Naive thymus-derived CD8-positive, alpha-beta T cell (primary cell): Measurements from ENCODE around the gene PACS1. TPM values are rescaled to one million over a fixed set of nuclear protein-coding genes. Genes with fewer than 3 reads are reported as not detected.

Experiments used
- ATAC-seq, 2 donors: fragments of 150-1000 bp; cut with Tn5 transposase in 1 of 2; sonication (Bioruptor Pico), chemical (Tn5 transposase) in 1 of 2; 1 replicate in 1 of 2; 2 replicates in 1 of 2; pipeline ENCODE4 v1.10.0; 2021; ENCODE audit warnings: mild to moderate bottlenecking in 2 of 2, moderate library complexity in 2 of 2
- POLR2A ChIA-PET: fragments of 350-600 bp; sonication (Branson Sonifier 250); formaldehyde crosslinking; loops from one replicate; lab custom pipeline; 2021; ENCODE audit warnings: antibody characterized with exemption; lab: Charles Lee
- DNase-seq, 10 donors: peaks; one replicate each; pipeline versions ENCODE4 v3.0.0 to v3.0.0-alpha.2; 2020 to 2022
- H3K27ac Mint-ChIP-seq, 10 donors: one replicate each; pipeline ENCODE4 v1.8.0; 2020 to 2022; ENCODE audit warnings: mild to moderate bottlenecking in 10 of 10, mixed read lengths in 10 of 10, moderate library complexity in 4 of 10, inconsistent platforms in 1 of 10
- H3K27me3 Mint-ChIP-seq, 5 donors: one replicate each; pipeline ENCODE4 v1.8.0; 2021 to 2022; ENCODE audit warnings: mixed read lengths in 5 of 5
- H3K36me3 Mint-ChIP-seq, 3 donors: one replicate each; pipeline ENCODE4 v1.8.0; 2020 to 2022; ENCODE audit warnings: mixed read lengths in 3 of 3, mild to moderate bottlenecking in 2 of 3, inconsistent platforms in 1 of 3
- H3K4me1 Mint-ChIP-seq, 4 donors: one replicate each; pipeline ENCODE4 v1.8.0; 2021 to 2022; ENCODE audit warnings: mixed read lengths in 4 of 4
- H3K4me3 Mint-ChIP-seq, 10 donors: one replicate each; pipeline ENCODE4 v1.8.0; 2020 to 2022; ENCODE audit warnings: mild to moderate bottlenecking in 10 of 10, mixed read lengths in 10 of 10, moderate library complexity in 6 of 10, inconsistent platforms in 1 of 10
- H3K9me3 Mint-ChIP-seq, 9 donors: one replicate each; pipeline ENCODE4 v1.8.0; 2020 to 2022; ENCODE audit warnings: mixed read lengths in 9 of 9, mild to moderate bottlenecking in 3 of 9, inconsistent platforms in 1 of 9, moderate library complexity in 1 of 9
- polyA plus RNA-seq, 3 donors: library from polyadenylated mRNA; unstranded; fragments of 300-500 nt; fragmentation: Illumina TruSeq; gene quantifications; one replicate each; pipeline ENCODE4 v1.2.3, GENCODE V29; 2021
- total RNA-seq, 8 experiments: library from RNA in 2 of 8; stranded (reverse) in 2 of 8; gene quantifications; one replicate each; pipeline ENCODE4 v1.2.3 and lab custom pipeline; 2021 to 2026

The PACS1 gene
- total and polyA plus RNA-seq, 5 experiments from 2014 or later = 35.9 to 317 (median 98.8) TPM

DNA sequence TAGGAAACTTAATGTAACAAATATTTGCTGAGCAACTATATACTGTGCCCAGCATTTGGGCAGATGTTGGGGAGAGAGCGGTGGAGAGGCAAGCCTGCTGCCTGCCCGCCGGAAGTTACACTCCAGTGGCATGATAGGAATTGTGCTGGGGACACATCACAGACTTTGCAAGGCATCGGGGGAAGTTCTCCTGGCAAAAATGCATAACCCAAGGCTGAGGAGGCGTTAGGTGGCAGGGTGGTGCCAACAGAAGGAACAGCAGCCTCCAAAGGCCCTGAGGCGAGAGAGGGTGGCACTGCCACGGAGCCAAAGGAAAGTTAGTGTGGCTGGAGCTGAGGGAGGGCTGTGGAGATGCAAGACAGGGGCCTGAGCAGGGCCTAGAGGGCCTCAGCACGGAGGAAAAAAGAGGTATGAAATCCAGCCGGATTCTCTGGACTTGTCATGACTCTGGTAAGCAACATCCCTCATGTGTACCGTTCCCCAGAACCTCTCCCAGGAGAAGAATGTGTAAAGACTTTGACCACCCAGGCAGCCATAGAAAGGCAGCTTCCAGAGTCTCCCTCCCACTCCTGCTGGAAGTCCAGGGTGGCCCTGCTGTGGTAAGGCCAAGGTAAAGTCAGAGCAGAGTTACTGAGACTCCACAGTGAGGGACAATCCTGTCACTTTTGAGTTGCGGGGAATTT lies 122.2 kb downstream of the PACS1 start:
- POLR2A ChIA-PET = no interaction called here
- H3K4me3 Mint-ChIP-seq = no peak overlapping the region
- peaks cover 0 to 5% (median 0%) of the 10 kb centered on the region in 9 donors for H3K9me3 Mint-ChIP-seq
- peak overlapping the region in 4 of 10 donors; percentile 34 to 82 (median 66) for H3K27ac Mint-ChIP-seq
- DNase-seq (no peak), ATAC-seq (no peak)
- no peaks in the 10 kb centered on the region for H3K27me3 Mint-ChIP-seq
- H3K36me3 Mint-ChIP-seq = peaks cover 7 to 83% (median 25%) of the 10 kb centered on the region in 3 donors
- H3K4me1 Mint-ChIP-seq = peaks cover 17 to 47% (median 25%) of the 10 kb centered on the region in 4 donors

DNA sequence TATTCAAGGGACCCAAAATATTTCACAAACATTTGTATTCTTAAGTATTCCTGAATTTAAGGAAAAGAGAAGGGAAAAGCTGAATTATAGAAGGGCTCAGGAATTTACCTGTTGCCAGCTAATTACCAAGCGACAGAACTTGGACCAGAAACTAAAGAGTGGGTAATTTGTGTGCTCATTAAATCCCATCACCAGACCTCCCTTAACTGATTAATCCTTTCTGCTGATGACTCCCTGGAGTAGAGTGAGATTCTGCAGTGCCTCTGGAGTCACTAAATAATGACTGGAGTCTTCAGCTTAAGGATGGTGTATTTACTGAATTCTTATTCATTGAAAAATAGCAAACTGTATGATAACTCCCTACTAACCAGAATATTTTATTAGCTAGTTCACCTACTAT lies 124.3 kb downstream of the PACS1 start:
- ATAC-seq = no peak
- Mint-ChIP-seq H3K9me3 (peaks cover 0 to 3% (median 0%) of the 10 kb centered on the region in 9 donors), H3K4me3 (no peak overlapping the region), H3K4me1 (peaks cover 9 to 30% (median 10%) of the 10 kb centered on the region in 4 donors), H3K27me3 (no peaks in the 10 kb centered on the region), H3K27ac (peak overlapping the region in 1 of 10 donors; percentile 2), H3K36me3 (peaks cover 14 to 85% (median 22%) of the 10 kb centered on the region in 3 donors)
- no peak for DNase-seq
- POLR2A ChIA-PET = no interaction called here

DNA sequence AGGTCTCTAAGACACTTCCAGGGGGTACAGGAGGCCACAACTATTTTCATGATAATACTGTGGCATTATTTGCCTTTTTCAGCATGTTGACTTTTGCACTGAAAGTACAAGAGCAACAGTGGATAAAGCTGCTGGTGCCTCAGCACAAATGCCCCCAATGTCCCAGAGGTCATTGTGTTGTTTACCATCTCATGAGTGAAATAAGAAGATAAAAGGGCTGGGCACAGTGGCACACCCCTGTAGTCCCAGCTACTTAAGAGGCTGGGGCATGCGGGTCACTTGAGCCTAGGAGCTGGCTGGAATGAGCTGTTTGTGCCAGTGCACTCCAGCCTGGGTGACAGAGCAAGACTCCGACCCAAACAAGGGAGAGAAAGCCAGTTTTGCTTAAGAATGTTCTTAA lies 125.8 kb downstream of the PACS1 start:
- ATAC-seq (no peak), DNase-seq (no peak)
- Mint-ChIP-seq H3K36me3 (peaks cover 17 to 81% (median 24%) of the 10 kb centered on the region in 3 donors), H3K4me3 (no peak overlapping the region), H3K27me3 (no peaks in the 10 kb centered on the region), H3K27ac (peak overlapping the region in 3 of 10 donors; percentile 18 to 83 (median 56)), H3K9me3 (peaks cover 0 to 10% (median 5%) of the 10 kb centered on the region in 9 donors), H3K4me1 (peaks cover 3 to 23% (median 6%) of the 10 kb centered on the region in 4 donors)
- POLR2A ChIA-PET = no interaction called here

DNA sequence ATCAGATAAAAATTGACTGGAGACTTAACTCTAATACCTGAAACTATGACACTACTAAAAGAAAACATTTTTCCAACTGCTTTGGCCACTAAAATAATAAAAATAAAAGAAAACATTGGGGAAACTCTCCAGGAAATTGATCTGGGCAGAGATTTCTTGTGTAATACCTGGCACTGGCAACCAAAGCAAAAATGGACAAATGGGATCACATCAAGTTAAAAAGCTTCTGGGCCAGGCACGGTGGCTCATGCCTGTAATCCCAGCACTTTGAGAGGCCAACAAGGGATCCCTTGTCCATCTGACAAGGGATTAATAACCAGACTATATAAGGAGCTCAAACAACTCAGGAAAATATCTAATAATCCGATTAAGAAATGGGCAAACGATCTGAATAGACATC lies 133.8 kb downstream of the PACS1 start:
- peaks cover 0 to 17% (median 10%) of the 10 kb centered on the region in 9 donors for H3K9me3 Mint-ChIP-seq
- H3K4me1 Mint-ChIP-seq = peaks cover under 1 to 7% (median 2%) of the 10 kb centered on the region in 4 donors
- H3K27me3 Mint-ChIP-seq = no peaks in the 10 kb centered on the region
- ATAC-seq = no peak
- no peak for DNase-seq
- peaks cover 14 to 44% (median 30%) of the 10 kb centered on the region in 3 donors for H3K36me3 Mint-ChIP-seq
- H3K4me3 Mint-ChIP-seq = no peak overlapping the region
- POLR2A ChIA-PET = no interaction called here
- H3K27ac Mint-ChIP-seq = peak overlapping the region in 3 of 10 donors; percentile 45 to 55 (median 52)

DNA sequence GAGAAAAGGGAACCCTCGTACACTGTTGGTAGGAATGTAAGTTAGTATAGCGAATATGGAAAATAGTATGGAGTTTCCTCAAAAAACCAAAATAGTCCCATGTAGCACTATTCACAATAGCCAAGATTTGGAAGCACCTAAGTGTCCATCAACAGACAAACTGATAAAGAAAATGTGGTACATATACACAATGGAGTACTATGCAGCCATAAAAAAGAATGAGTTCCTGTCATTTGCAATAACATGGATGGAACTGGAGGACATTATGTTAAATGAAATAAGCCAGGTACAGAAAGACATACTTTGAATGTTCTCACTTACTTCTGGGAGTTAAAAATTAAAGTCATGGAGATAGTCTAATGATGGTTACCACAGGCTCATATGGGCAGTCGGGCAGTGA lies 134.3 kb downstream of the PACS1 start:
- Mint-ChIP-seq H3K36me3 (peaks cover 11 to 43% (median 28%) of the 10 kb centered on the region in 3 donors), H3K9me3 (peaks cover 0 to 17% (median 10%) of the 10 kb centered on the region in 9 donors), H3K27me3 (no peaks in the 10 kb centered on the region), H3K4me1 (peaks cover 4 to 9% (median 6%) of the 10 kb centered on the region in 4 donors), H3K4me3 (no peak overlapping the region), H3K27ac (peak overlapping the region in 2 of 10 donors; percentile 2 to 81)
- POLR2A ChIA-PET = no interaction called here
- DNase-seq (no peak), ATAC-seq (no peak)

DNA sequence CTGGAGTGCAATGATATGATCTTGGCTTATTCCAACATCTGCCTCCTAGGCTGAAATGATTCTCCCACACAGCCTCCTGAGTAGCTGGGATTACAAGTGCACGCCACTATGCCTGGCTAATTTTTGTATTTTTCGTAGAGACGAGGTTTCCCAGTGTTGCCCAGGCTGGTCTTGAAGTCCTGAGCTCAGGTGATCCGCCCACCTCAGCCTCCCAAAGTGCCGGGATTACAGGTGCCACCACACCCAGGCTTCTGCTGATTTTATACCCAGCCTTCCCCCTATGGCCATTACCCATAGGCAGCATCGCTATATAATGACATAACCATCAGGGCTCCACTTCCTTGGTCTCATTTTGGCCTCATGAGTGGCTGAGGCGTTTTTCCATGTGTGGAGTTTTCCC lies 137.7 kb downstream of the PACS1 start:
- peaks cover 0 to 7% (median 0%) of the 10 kb centered on the region in 9 donors for H3K9me3 Mint-ChIP-seq
- POLR2A ChIA-PET = no interaction called here
- DNase-seq (no peak), ATAC-seq (no peak)
- H3K4me1 Mint-ChIP-seq = peaks cover 4 to 8% (median 7%) of the 10 kb centered on the region in 4 donors
- peak overlapping the region in 8 of 10 donors; percentile 1 to 76 (median 44) for H3K27ac Mint-ChIP-seq
- H3K27me3 Mint-ChIP-seq = no peaks in the 10 kb centered on the region
- H3K36me3 Mint-ChIP-seq = peaks cover 4 to 51% (median 4%) of the 10 kb centered on the region in 3 donors
- H3K4me3 Mint-ChIP-seq = no peak overlapping the region

DNA sequence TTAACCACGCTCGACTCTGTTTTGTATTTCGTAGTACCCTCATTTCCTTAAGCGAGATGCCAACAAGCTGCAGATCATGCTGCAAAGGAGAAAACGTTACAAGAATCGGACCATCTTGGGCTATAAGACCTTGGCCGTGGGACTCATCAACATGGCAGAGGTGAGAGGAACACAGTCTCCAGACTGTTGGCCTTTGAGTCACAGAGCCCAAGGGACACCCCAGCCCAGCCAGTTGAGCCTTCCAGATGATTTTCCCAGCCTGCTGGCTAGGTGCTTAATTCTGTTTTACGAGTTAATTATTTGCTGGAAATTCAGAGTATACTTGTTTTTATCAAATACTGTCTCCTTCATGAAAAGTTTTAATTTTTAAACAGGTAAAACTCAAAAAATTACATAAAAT lies 141.0 kb downstream of the PACS1 start:
- no peaks in the 10 kb centered on the region for H3K27me3 Mint-ChIP-seq
- H3K27ac Mint-ChIP-seq = peak overlapping the region in 5 of 10 donors; percentile 31 to 76 (median 60)
- peaks cover 4 to 7% (median 6%) of the 10 kb centered on the region in 4 donors for H3K4me1 Mint-ChIP-seq
- no peak overlapping the region for H3K4me3 Mint-ChIP-seq
- DNase-seq (no peak), ATAC-seq (no peak)
- peaks cover 2 to 64% (median 4%) of the 10 kb centered on the region in 3 donors for H3K36me3 Mint-ChIP-seq
- POLR2A ChIA-PET = no interaction called here
- no peaks in the 10 kb centered on the region for H3K9me3 Mint-ChIP-seq

DNA sequence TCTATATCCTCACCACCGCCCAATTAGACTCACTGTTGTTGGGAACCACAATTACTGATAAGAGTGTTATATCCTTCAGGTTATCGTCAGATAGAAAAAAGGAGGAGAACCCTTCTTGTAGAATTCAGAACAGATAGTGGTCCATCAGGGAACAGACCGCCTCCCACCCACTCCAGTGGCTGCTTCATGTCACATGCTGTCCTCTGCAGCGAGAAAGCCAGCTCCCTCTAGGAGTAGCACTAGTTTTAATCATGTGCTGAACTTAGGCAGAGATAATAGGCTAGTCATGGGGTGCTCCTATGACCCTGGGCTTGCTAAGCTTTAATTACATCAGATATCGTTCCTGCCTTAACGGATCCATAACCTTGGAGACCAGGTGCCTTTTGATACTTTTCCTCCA lies 146.8 kb downstream of the PACS1 start:
- POLR2A ChIA-PET = no interaction called here
- Mint-ChIP-seq H3K9me3 (no peaks in the 10 kb centered on the region), H3K36me3 (peaks cover 0 to 87% (median 14%) of the 10 kb centered on the region in 3 donors), H3K27ac (peak overlapping the region in 2 of 10 donors; percentile 13 to 48), H3K27me3 (no peaks in the 10 kb centered on the region), H3K4me1 (peaks cover 8 to 15% (median 11%) of the 10 kb centered on the region in 4 donors), H3K4me3 (no peak overlapping the region)
- ATAC-seq = no peak
- DNase-seq = no peak

DNA sequence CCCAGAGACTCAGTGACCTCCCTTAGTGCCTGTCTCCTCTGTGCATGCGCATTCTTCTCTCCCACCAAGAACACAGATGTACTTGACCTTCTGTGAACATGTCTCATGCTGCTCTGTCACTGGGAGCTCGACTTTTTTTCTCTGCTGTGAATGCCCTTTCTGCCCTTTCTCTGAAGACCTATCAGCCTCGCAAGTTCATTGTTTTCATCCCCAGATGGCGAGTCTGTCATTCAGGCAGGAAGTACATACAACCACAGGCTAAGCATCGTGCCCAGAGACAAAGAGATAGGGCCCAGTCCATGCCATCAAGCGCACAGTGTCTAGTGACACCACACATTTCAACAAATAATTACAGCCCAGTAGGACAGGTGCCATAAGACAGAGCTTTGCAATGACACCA lies 148.0 kb downstream of the PACS1 start:
- ATAC-seq (no peak), DNase-seq (no peak)
- no peaks in the 10 kb centered on the region for H3K27me3 Mint-ChIP-seq
- H3K9me3 Mint-ChIP-seq = no peaks in the 10 kb centered on the region
- no peak overlapping the region for H3K4me3 Mint-ChIP-seq
- POLR2A ChIA-PET = interaction anchor here (0.7 kb wide), 1 partner anchor 555 kb away, joined by 4 read pairs; no protein-coding TSS in a partner anchor
- H3K36me3 Mint-ChIP-seq = peaks cover 0 to 86% (median 14%) of the 10 kb centered on the region in 3 donors
- peaks cover 18 to 22% (median 21%) of the 10 kb centered on the region in 4 donors for H3K4me1 Mint-ChIP-seq
- H3K27ac Mint-ChIP-seq = peak overlapping the region; percentile 37 to 80 (median 66)

DNA sequence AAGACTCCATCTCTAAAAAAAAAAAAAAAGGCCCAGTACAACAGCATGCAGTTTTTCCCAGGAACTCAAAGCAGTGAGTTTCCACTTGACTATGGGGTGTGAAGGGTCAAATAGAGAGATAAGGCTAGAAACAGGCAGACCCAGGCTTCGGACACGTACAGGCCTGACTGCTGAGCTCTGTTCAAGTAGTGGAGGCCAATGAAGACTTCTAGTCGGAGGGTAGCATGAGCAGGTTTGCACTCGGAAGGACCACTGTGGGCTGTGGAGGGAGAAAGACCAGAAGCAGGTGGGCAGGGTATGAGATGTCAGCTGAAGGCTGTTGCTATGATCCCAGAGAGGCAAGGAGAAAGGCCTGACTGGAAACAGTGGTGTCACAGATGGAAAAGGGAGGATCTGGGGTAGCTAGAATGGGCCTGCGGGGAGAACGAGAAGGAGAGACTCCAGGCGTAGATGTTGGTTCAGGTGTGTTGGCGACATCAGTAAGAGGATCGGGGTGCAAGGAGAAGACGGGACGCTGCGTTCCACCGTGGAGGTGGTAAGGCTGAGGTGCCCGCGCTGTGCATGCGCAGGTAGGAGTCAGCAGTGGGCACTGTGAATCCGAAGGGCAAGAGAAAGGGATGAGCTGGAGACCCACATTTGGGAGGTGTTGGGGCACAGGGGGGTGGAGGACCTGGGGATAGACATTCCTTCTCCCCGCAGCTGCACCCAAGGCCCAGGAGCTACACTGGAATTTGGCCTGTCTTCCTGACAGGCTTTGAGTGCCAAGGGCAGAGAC lies 149.0 kb downstream of the PACS1 start:
- POLR2A ChIA-PET = interaction anchor here (0.6 to 1.0 kb wide), 3 partner anchors 33 to 556 kb away, joined by 3 to 4 read pairs (median 3); no protein-coding TSS in a partner anchor
- peaks cover 0 to 79% (median 14%) of the 10 kb centered on the region in 3 donors for H3K36me3 Mint-ChIP-seq
- H3K27ac Mint-ChIP-seq = peak overlapping the region in 9 of 10 donors; percentile 17 to 86 (median 59)
- H3K27me3 Mint-ChIP-seq = no peaks in the 10 kb centered on the region
- DNase-seq (no peak), ATAC-seq (no peak)
- H3K4me3 Mint-ChIP-seq = peak overlapping the region in 1 of 10 donors; percentile 40
- no peaks in the 10 kb centered on the region for H3K9me3 Mint-ChIP-seq
- H3K4me1 Mint-ChIP-seq = peaks cover 18 to 23% (median 21%) of the 10 kb centered on the region in 4 donors

DNA sequence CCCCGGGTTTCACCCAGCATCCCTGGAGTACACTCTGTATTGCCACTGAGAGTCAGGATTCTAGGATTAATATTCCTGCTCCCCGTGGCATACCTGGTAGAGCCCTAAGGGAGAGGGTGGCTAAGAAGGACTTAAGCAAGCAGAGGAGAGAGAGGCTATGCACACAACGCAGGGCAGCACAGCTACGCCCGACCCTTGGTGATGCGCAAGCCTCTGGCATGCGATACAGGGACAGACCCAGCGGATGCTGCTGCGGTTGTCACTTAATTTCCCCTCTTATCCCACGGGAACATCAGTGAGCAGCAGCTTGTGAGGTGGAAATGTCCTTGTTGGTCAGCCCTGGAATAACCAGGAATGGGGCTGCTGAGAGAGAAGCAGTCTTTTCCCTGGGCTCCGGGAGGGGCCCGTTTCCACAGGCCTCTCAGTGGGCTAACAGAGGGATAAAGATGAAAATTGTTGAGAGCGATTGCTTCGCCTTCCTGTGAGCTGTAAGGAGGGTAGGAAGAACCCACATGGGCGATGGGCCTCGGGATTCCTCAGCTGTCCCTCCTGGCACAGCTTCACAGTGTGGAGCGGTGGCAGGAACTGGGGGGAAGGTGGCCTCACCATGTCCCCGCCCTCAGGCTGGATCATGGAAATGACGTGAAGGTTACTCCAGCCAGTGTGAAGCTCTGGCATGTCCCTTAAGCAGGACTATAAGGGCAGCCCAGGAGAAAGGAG lies 149.9 kb downstream of the PACS1 start:
- POLR2A ChIA-PET = interaction anchor here (3.7 kb wide), 1 partner anchor 40 kb away, joined by 33 read pairs; no protein-coding TSS in a partner anchor
- no peaks in the 10 kb centered on the region for H3K27me3 Mint-ChIP-seq
- DNase-seq (no peak), ATAC-seq (no peak)
- H3K4me1 Mint-ChIP-seq = peaks cover 18 to 23% (median 21%) of the 10 kb centered on the region in 4 donors
- H3K4me3 Mint-ChIP-seq = no peak overlapping the region
- H3K27ac Mint-ChIP-seq = peak overlapping the region in 3 of 10 donors; percentile 19 to 85 (median 78)
- H3K36me3 Mint-ChIP-seq = peaks cover 0 to 79% (median 17%) of the 10 kb centered on the region in 3 donors
- no peaks in the 10 kb centered on the region for H3K9me3 Mint-ChIP-seq

DNA sequence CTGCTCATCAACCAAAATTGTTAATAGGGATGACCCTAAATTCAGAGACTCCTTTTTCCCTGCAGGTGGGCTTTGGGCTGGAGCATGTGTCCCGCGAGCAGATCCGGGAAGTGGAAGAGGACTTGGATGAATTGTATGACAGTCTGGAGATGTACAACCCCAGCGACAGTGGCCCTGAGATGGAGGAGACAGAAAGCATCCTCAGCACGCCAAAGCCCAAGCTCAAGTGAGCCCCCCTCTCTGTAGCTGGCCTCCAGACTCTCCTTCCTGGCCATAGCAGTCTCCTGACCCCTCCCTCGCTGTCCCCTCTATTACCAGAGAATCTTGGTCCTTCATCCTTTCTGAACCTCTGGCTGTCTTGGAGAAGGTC lies 150.5 kb downstream of the PACS1 start:
- ATAC-seq (no peak), DNase-seq (no peak)
- POLR2A ChIA-PET = interaction anchor here (3.7 kb wide), 1 partner anchor 40 kb away, joined by 33 read pairs; no protein-coding TSS in a partner anchor
- Mint-ChIP-seq H3K9me3 (no peaks in the 10 kb centered on the region), H3K36me3 (peaks cover 0 to 81% (median 19%) of the 10 kb centered on the region in 3 donors), H3K4me1 (peaks cover 18 to 23% (median 21%) of the 10 kb centered on the region in 4 donors), H3K27me3 (no peaks in the 10 kb centered on the region), H3K27ac (peak overlapping the region in 7 of 10 donors; percentile 51 to 93 (median 65)), H3K4me3 (no peak overlapping the region)
